Vagina (tissue), 2 donors: ENCODE measurements around the gene TBC1D14. TPM values are rescaled to one million over a fixed set of nuclear protein-coding genes. Genes with fewer than 3 reads are reported as not detected.

ENCODE experiments used
- DNase-seq, 2 donors: peaks; one replicate each; pipeline ENCODE4 v3.0.0-alpha.2; 2017; ENCODE audit errors: extremely low spot score in 2 of 2
- H3K27ac ChIP-seq: fragments of 200-600 bp; sonication (generic); one replicate; pipeline ENCODE4 v1.5.1; 2019
- H3K27me3 ChIP-seq: fragments of 200-600 bp; sonication (generic); one replicate; pipeline ENCODE4 v1.5.1; 2019
- H3K36me3 ChIP-seq, 2 donors: fragments of 200-600 bp; sonication (generic); one replicate each; pipeline ENCODE4 v1.5.1; 2017 to 2019
- H3K4me1 ChIP-seq: fragments of 200-600 bp; sonication (generic); one replicate; pipeline ENCODE4 v1.5.1; 2019
- H3K4me3 ChIP-seq, 2 donors: fragments of 200-600 bp; sonication (generic); 1 replicate in 1 of 2; 2 replicates in 1 of 2; pipeline ENCODE4 v1.5.1; 2016 to 2019
- H3K9me3 ChIP-seq: fragments of 200-600 bp; sonication (generic); one replicate; pipeline ENCODE4 v1.5.1; 2019
- CTCF ChIP-seq, 3 experiments: fragments of 450-650 bp in 2 of 3; fragments of 200-600 bp in 1 of 3; sonication (generic) in 1 of 3; IDR thresholded peaks; one replicate each; pipeline ENCODE4 v1.5.1; 2017 to 2019; ENCODE audit warnings: antibody characterized with exemption in 3 of 3, mild to moderate bottlenecking in 2 of 3, moderate library complexity in 2 of 3
- POLR2A ChIP-seq, 2 donors: fragments of 450-650 bp; IDR thresholded peaks; one replicate each; pipeline ENCODE4 v1.6.1; 2017; ENCODE audit warnings: antibody characterized with exemption in 2 of 2, mild to moderate bottlenecking in 2 of 2, moderate library complexity in 2 of 2
- POLR2AphosphoS5 ChIP-seq, 2 donors: sonication (generic); formaldehyde crosslinking; IDR thresholded peaks; one replicate each; pipeline ENCODE4 v1.9.0; 2017; ENCODE audit warnings: antibody characterized with exemption in 2 of 2, mild to moderate bottlenecking in 2 of 2, low read depth in 1 of 2; ENCODE audit not compliant: insufficient read depth in 1 of 2
- intact Hi-C: fragments of 100-400 bp; cut with DNase I; formaldehyde crosslinking; loops from one replicate; pipeline ENCODE4 v1.15.1; 2023
- total RNA-seq: library from RNA; depleted of rRNA; stranded (reverse); fragments of >200 nt; gene quantifications from one replicate; pipeline ENCODE4 v1.2.3, GENCODE V29; 2016

The TBC1D14 gene
- total RNA-seq, 1 donor from 2014 or later = 35.4 TPM

DNA sequence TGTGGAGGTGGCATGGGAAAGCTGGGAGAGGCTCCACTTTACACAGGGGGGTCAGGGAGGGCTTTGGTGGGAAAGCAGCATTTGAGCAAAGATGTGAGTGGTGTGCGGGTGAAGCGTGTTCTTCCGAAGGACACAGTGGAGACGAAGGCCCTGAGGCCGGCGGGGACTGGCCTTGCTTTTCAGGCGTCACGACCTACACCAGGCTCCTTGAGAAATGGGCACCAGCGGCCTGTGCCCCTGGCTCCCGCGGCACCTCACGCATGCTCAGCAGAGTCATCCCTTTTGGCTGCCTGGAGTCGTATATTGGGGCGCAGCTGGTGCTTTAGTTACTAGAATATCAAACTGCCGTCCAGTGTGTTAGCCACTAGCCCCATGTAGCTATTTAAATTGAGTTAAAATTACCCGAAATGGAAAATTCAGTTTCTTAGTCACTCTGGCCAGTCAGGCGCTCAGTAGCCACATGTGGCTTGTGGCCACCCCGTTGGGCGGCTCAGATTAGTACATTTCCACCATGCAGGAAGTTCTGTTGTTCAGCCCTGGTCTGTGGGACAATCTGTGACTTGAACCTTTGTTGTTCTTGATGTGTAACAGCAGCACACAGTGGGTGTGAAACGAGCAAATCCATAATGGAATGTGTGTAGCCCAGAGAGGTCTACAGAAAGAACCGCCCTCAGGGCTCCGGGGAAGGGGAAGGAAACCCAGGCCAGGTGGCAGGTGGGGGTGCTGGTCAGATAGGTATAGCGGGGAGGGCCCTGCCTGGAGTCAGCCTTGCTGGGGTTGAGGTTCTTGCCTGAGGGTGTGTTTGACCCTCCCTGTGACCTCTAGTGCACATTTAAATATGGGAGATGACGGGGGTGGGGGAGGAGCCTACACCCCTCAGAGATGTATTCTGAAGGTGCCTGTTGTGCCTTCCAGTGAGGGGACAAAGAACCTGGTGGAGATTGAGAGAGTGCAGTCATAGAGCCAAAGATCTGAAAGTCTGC lies 30.4 kb downstream of the TBC1D14 start:
- DNase-seq = no peak
- H3K27ac ChIP-seq = peak overlapping the region; percentile 71
- H3K4me3 ChIP-seq = no peak overlapping the region
- H3K27me3 ChIP-seq = no peaks in the 10 kb centered on the region
- TF ChIP-seq POLR2AphosphoS5 (IDR thresholded peaks at IDR 0.05; ENCODE audit: insufficient read depth in 1 of 2, low read depth in 1 of 2) (no peak), CTCF (IDR thresholded peaks at IDR 0.05) (no peak), POLR2A (IDR thresholded peaks at IDR 0.05) (no peak)
- H3K4me1 ChIP-seq = peaks cover 43% of the 10 kb centered on the region
- H3K36me3 ChIP-seq = no peaks in the 10 kb centered on the region
- H3K9me3 ChIP-seq = no peaks in the 10 kb centered on the region
- intact Hi-C loops = no loop called here

DNA sequence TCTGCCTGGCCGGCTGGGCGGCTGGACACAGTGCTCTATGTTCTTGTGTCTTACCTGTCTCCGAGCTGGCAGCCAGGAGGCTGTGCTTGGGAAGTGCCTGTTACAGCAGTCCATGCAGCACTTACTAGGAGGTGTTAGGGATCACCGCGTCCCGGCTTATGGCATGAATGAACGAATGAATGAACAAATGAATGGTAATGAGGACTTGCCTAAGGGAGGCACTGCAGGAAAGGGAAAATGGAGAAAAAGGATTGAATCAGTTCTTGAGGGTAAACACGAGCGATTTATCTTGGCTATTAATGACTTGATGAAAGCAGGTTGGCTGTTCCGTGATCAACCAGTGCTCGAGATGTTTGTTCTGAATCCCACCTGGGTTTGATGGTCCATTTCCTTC lies 31.1 kb downstream of the TBC1D14 start:
- Histone ChIP-seq H3K36me3 (no peaks in the 10 kb centered on the region), H3K27me3 (no peaks in the 10 kb centered on the region), H3K27ac (peak overlapping the region; percentile 71), H3K4me1 (peaks cover 43% of the 10 kb centered on the region), H3K9me3 (no peaks in the 10 kb centered on the region), H3K4me3 (no peak overlapping the region)
- DNase-seq = no peak
- TF ChIP-seq POLR2A (IDR thresholded peaks at IDR 0.05) (no peak), CTCF (IDR thresholded peaks at IDR 0.05) (no peak), POLR2AphosphoS5 (IDR thresholded peaks at IDR 0.05; ENCODE audit: insufficient read depth in 1 of 2, low read depth in 1 of 2) (no peak)
- intact Hi-C loops = no loop called here

- Histone ChIP-seq H3K36me3 (no peaks in the 10 kb centered on the region), H3K27me3 (no peaks in the 10 kb centered on the region), H3K4me1 (peaks cover 43% of the 10 kb centered on the region), H3K4me3 (no peak overlapping the region), H3K9me3 (no peaks in the 10 kb centered on the region), H3K27ac (peak overlapping the region; percentile 71)
- intact Hi-C loops = no loop called here
- no peak for DNase-seq
- TF ChIP-seq POLR2AphosphoS5 (IDR thresholded peaks at IDR 0.05; ENCODE audit: insufficient read depth in 1 of 2, low read depth in 1 of 2) (no peak), POLR2A (IDR thresholded peaks at IDR 0.05) (no peak), CTCF (IDR thresholded peaks at IDR 0.05) (no peak)
These were observed 32.2 kb downstream of the TBC1D14 start for GRCh38 chr4:6941796-6942195.

DNA sequence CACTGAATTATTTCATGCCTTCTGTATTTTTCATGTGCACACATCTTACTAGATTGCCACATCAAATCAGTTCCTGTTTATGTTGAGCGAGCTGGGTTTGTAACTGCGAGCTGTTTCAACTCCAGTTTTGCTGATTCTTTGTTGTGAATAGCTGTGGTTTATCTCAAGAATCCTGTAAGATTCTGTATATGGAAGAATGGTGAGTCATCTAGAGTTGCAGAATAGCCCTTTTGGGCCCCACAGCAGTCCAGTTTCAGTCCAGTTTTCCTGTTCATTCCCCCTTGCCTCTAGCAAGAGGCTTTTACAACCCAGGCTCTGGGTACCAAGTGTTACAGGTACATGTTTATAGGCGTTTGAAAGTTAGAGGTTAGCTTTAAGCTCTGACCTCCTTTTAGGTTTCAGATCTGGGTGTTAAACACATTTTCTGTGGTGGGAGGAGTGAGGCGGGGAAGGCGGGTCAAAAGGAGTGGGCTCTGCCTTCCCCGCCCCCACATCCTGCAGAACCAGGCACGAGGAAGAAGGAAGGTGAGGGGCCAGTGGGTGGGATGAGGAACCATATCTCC lies 32.7 kb downstream of the TBC1D14 start:
- Histone ChIP-seq H3K4me1 (peaks cover 43% of the 10 kb centered on the region), H3K36me3 (no peaks in the 10 kb centered on the region), H3K27me3 (no peaks in the 10 kb centered on the region), H3K9me3 (no peaks in the 10 kb centered on the region), H3K27ac (peak overlapping the region; percentile 71), H3K4me3 (no peak overlapping the region)
- no peak for TF ChIP-seq CTCF (IDR thresholded peaks at IDR 0.05)
- no peak for TF ChIP-seq POLR2A (IDR thresholded peaks at IDR 0.05)
- peak; percentile 11 to 77 for TF ChIP-seq POLR2AphosphoS5 (IDR thresholded peaks at IDR 0.05; ENCODE audit: insufficient read depth in 1 of 2, low read depth in 1 of 2)
- no peak for DNase-seq
- intact Hi-C loops = no loop called here
